ENCODE data around the gene GPR37.

GRCh38 chr7:124728610-124729009, 37.0 kb downstream of the GPR37 start:
- no peak for TF ChIP-seq CTCF (IDR thresholded peaks at IDR 0.05)
- TF ChIP-seq POLR2A (IDR thresholded peaks at IDR 0.05; ENCODE audit: low read depth): no peak
- no peak for TF ChIP-seq POLR2AphosphoS5 (IDR thresholded peaks at IDR 0.05)

Data from esophagus muscularis mucosa (tissue), 3 donors.